Kidney epithelial cell (primary cell): ENCODE results near the gene MED31. TPM values are rescaled to one million over a fixed set of nuclear protein-coding genes. Genes with fewer than 3 reads are reported as not detected.

Experiments used
- DNase-seq: peaks from one replicate; pipeline ENCODE4 v3.0.0-alpha.2; 2010; ENCODE audit warnings: low read depth
- H3K27me3 ChIP-seq: 2 replicates; pipeline ENCODE4 v1.6.0; 2011; ENCODE audit warnings: low read length; ENCODE audit not compliant: control insufficient read depth, insufficient read depth
- H3K36me3 ChIP-seq: 2 replicates; pipeline ENCODE4 v1.5.1; 2011; ENCODE audit warnings: low read length; ENCODE audit not compliant: control insufficient read depth, insufficient read depth
- H3K4me3 ChIP-seq: 2 replicates; pipeline ENCODE4 v1.5.1; 2011; ENCODE audit warnings: low read depth, mild to moderate bottlenecking, control low read depth, low read length
- total RNA-seq: library from RNA; depleted of rRNA; stranded (reverse); fragments of >200 nt; gene quantifications from 2 replicates; pipeline ENCODE4 v1.2.3, GENCODE V29; 2015
- TF ChIP-seq, protein P1 (sequence below): IDR thresholded peaks from 2 replicates; pipeline ENCODE4 v1.5.1; 2011; ENCODE audit warnings: mild to moderate bottlenecking, moderate library complexity, low read length, control low read depth, inconsistent platforms; ENCODE audit not compliant: insufficient read depth, poor library complexity, severe bottlenecking

MED31 gene
- total RNA-seq, 1 donor from 2014 or later: 13.5 TPM

- no peak overlapping the region for H3K4me3 ChIP-seq
Observed at GRCh38 chr17:6669479-6670212, 18.2 kb upstream of the MED31 start.

DNA sequence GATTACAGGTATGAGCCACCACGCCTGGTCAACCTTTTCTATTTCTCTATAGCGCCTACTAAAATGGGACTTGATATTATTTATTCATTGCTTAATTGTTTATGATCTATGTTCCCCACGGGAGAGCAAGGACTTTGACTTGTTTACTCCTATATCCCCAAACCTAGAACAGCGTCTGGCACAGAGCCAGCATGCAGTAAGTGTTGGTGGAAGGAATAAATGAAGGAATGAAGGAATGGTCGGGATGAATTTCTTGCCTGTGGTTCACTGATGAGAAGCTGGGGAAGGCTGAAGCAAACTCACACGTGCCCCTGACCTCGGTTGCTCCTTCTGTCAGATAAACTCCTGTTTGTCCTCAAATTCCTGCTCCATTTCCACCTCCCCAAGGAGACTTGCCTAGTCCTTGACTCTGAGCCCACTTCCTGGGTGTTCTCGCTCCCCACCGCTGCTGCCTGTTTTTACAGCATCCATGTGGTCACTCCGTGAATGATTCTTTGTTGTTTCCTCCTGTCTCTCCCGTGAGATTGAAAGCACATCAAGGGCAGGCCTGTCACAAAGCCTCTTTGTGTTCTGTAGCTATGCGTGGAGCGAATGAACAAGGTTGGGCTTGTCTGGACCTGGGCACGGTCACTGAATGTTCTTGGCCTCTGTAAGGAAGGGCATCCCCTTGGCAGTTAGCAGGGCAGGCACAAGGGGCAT, 17.5 kb upstream of the MED31 start:
- Histone ChIP-seq H3K4me3 (no peak overlapping the region), H3K27me3 (peaks cover 5% of the 10 kb centered on the region), H3K36me3 (no peaks in the 10 kb centered on the region)
- TF ChIP-seq, protein P1, sequence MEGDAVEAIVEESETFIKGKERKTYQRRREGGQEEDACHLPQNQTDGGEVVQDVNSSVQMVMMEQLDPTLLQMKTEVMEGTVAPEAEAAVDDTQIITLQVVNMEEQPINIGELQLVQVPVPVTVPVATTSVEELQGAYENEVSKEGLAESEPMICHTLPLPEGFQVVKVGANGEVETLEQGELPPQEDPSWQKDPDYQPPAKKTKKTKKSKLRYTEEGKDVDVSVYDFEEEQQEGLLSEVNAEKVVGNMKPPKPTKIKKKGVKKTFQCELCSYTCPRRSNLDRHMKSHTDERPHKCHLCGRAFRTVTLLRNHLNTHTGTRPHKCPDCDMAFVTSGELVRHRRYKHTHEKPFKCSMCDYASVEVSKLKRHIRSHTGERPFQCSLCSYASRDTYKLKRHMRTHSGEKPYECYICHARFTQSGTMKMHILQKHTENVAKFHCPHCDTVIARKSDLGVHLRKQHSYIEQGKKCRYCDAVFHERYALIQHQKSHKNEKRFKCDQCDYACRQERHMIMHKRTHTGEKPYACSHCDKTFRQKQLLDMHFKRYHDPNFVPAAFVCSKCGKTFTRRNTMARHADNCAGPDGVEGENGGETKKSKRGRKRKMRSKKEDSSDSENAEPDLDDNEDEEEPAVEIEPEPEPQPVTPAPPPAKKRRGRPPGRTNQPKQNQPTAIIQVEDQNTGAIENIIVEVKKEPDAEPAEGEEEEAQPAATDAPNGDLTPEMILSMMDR: no peak
- no peak for DNase-seq

More at GRCh38 chr17:6669479-6670212, 18.2 kb upstream of the MED31 start:
- H3K36me3 ChIP-seq: no peaks in the 10 kb centered on the region
- TF ChIP-seq, protein P1: no peak
- no peak for DNase-seq
- peaks cover 5% of the 10 kb centered on the region for H3K27me3 ChIP-seq

DNA sequence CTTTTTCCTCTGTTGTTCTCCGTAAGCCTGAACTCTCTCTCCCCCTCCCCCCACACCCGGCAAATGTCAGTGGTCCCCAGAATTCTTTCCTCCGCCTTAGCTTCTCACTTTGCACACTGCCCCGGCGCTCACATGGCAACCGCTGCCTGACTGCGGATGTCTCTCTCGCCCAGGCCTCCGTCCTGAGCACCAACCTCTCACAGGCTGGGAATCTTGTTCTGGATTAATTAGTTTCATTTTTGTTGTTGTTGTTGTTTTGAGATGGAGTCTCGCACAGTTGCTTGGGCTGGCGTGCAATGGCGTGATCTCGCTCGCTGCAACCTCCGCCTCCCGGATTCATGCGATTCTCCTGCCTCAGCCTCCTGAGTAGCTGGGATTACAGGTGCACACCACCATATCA, 16.8 kb upstream of the MED31 start:
- Histone ChIP-seq H3K27me3 (peaks cover 5% of the 10 kb centered on the region), H3K36me3 (no peaks in the 10 kb centered on the region), H3K4me3 (no peak overlapping the region)
- TF ChIP-seq, protein P1: no peak
- DNase-seq: no peak

GRCh38 chr17:6667516-6667915, 16.1 kb upstream of the MED31 start:
- Histone ChIP-seq H3K4me3 (no peak overlapping the region), H3K27me3 (peaks cover 5% of the 10 kb centered on the region), H3K36me3 (no peaks in the 10 kb centered on the region)
- DNase-seq: no peak
- TF ChIP-seq, protein P1: no peak

DNA sequence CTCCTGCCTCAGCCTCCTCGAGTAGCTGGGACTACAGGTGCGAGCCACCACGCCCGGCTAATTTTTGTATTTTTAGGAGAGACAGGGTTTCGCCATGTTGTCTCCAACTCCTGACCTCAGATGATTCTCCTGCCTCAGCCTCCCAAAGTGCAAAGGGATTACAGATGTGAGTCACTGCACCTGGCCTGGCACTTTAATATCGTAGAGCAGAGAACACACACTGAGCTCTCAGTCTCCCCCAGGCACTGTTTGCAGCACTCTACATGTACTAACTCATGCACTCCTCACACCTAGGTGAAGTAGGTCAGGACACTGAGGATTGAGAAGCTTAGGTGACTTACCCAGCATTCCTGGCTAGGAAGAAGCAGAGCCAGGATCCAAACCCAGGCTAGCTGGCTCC, 15.2 kb upstream of the MED31 start:
- no peak for DNase-seq
- Histone ChIP-seq H3K27me3 (peaks cover 5% of the 10 kb centered on the region), H3K4me3 (no peak overlapping the region), H3K36me3 (no peaks in the 10 kb centered on the region)
- TF ChIP-seq, protein P1: no peak
